ENCODE measurements around the gene VSX1. TPM values are rescaled to one million over a fixed set of nuclear protein-coding genes. Genes with fewer than 3 reads are reported as not detected.

Gene VSX1
- total and polyA plus RNA-seq, 2 of the 4 experiments (the other 2 are of a cell fraction): not detected

DNA sequence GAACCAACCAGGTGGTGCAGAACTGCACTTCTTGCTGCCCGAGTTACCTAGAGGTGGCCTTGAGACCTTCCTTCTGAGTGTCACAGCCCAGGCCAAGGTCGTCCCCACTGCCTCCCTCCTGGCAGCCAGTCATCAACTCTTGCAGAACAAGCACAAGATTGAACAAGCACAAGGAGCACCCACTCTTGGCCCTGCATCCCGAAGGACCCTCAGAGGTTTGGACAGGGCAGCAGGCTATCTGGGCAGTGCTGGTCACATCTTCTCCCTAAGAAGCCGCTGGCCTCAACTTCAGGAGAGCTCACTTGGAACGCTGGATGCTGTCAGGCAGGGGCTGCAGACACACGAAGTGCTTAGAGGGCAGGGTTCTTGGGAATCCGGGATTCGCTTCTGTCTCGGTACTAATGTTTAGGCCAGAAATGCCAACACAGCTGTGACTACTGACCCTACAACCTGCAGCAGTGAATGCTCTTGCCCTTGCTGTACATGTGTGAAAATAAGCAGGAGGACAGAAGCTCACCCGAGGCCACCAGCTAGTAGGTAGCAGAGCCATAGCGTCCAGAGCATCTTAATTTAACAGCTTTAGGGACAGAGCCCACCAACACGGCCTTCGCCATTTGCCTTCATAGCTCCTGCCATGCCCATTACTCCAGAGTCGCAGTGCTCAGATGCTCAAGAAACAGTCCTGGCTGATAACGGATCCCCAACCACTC lies 20.0 kb downstream of the VSX1 start:
- Histone ChIP-seq H4K20me1 (ENCODE audit: insufficient read depth, low read length) (no peaks in the 10 kb centered on the region; the same call in 1 of the 2 replicates), H4K91ac (ENCODE audit: insufficient read depth, low read depth, low read length) (no peak overlapping the region), H3K18ac (ENCODE audit: low read depth, low read length) (no peak overlapping the region), H4K8ac (ENCODE audit: low read depth in 2 of 2, low read length in 2 of 2) (no peak overlapping the region), H2AK9ac (replicated peaks; ENCODE audit: low read depth, low read length, poor library complexity) (no peak overlapping the region), H3K79me1 (ENCODE audit: low read depth in 1 of 2, low read length in 2 of 2) (no peaks in the 10 kb centered on the region), H3K27ac (ENCODE audit: insufficient read depth, low read length) (no peak overlapping the region), H2AK5ac (ENCODE audit: low read depth, low read length) (no peak overlapping the region), H4K5ac (ENCODE audit: low read depth, low read length) (no peak overlapping the region), H2BK5ac (ENCODE audit: low read depth, low read length, poor library complexity, severe bottlenecking) (no peak overlapping the region), H3K27me3 (ENCODE audit: control insufficient read depth, insufficient read depth, low read length) (peaks cover 75% of the 10 kb centered on the region), H3K56ac (ENCODE audit: extremely low read depth, insufficient read depth, low read length) (no peak overlapping the region), H2AFZ (replicated peaks; ENCODE audit: low read length, poor library complexity) (no peak overlapping the region), H3K36me3 (ENCODE audit: control insufficient read depth, insufficient read depth, low read length) (no peaks in the 10 kb centered on the region), H3K9ac (ENCODE audit: low read depth, low read length) (no peak overlapping the region), H3K4me2 (ENCODE audit: low read depth, low read length) (no peak overlapping the region), H2BK15ac (ENCODE audit: low read depth, low read length) (no peak overlapping the region), H3K4ac (ENCODE audit: low read depth, low read length) (no peak overlapping the region), H2BK120ac (ENCODE audit: low read depth, low read length) (no peak overlapping the region), H3K23ac (ENCODE audit: low read depth, low read length) (no peak overlapping the region), H3K9me3 (ENCODE audit: control insufficient read depth, insufficient read depth, low read length) (no peaks in the 10 kb centered on the region), H3K14ac (replicated peaks; ENCODE audit: low read depth, low read length) (no peak overlapping the region), H3K4me3 (ENCODE audit: insufficient read depth, low read depth, low read length) (no peak overlapping the region), H3K4me1 (ENCODE audit: control insufficient read depth, insufficient read depth, low read length) (peaks cover 3% of the 10 kb centered on the region; the same call in 1 of the 2 replicates), H3K9me1 (ENCODE audit: insufficient read depth, low read length) (0 out of 2 replicates have a peak, but pooled peaks cover 1% of the 10 kb centered on the region), H2BK20ac (ENCODE audit: low read depth, low read length) (no peak overlapping the region)
- no peak for DNase-seq
- intact Hi-C loops (cut with micrococcal nuclease) (no loop called here), dilution Hi-C loops (cut with HindIII; ENCODE audit: low sequenced_read_pairs, unreplicated experiment) (no loop called here), in situ Hi-C loops (cut with MboI; ENCODE audit: low sequenced_read_pairs) (loop anchor here (5.0 to 10.0 kb wide), 2 partner anchors 65 to 193 kb away; no protein-coding TSS in a partner anchor)
- CTCF ChIA-PET: interaction anchor here (1.0 to 1.7 kb wide), 2 partner anchors 67 to 68 kb away, joined by 4 to 5 read pairs; no protein-coding TSS in a partner anchor
- ATAC-seq (ENCODE audit: low read depth): no peak
- POLR2A ChIA-PET (ENCODE audit: unreplicated experiment): interaction anchor here (0.6 kb wide), 1 partner anchor 63 kb away, joined by 6 read pairs; no protein-coding TSS in a partner anchor
- WGBS, 2 experiments (ENCODE audit: extremely low coverage in 2 of 2, insufficient read length in 1 of 2): 46% methylated on average over 9 of the region's 15 CpGs; no CpG with 5 or more reads in 1 of the 2 experiments
- TF ChIP-seq RCOR1 (IDR thresholded peaks at IDR 0.05; ENCODE audit: insufficient replicate concordance, low read length) (no peak), RFX5 (IDR thresholded peaks at IDR 0.05; ENCODE audit: low read depth, low read length) (no peak), CHD1 (IDR thresholded peaks at IDR 0.05; ENCODE audit: low read depth, low read length) (no peak), RAD21 (IDR thresholded peaks at IDR 0.05; ENCODE audit: low read length) (no peak), NFE2L2 (IDR thresholded peaks at IDR 0.05; ENCODE audit: low read depth, low read length) (no peak), BHLHE40 (IDR thresholded peaks at IDR 0.05; ENCODE audit: low read depth, low read length) (no peak), CEBPB (IDR thresholded peaks at IDR 0.05; ENCODE audit: low read depth, low read length) (no peak), MAFK (IDR thresholded peaks at IDR 0.05; ENCODE audit: low read depth, low read length) (no peak), MXI1 (IDR thresholded peaks at IDR 0.05; ENCODE audit: borderline replicate concordance, low read depth, low read length) (no peak), SMC3 (IDR thresholded peaks at IDR 0.05; ENCODE audit: low read depth, low read length) (no peak), POLR2A (IDR thresholded peaks at IDR 0.05; ENCODE audit: low read depth, low read length) (no peak), MAZ (IDR thresholded peaks at IDR 0.05; ENCODE audit: borderline replicate concordance, low read depth, low read length) (no peak)
- TF ChIP-seq, protein P1, sequence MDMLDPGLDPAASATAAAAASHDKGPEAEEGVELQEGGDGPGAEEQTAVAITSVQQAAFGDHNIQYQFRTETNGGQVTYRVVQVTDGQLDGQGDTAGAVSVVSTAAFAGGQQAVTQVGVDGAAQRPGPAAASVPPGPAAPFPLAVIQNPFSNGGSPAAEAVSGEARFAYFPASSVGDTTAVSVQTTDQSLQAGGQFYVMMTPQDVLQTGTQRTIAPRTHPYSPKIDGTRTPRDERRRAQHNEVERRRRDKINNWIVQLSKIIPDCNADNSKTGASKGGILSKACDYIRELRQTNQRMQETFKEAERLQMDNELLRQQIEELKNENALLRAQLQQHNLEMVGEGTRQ (IDR thresholded peaks at IDR 0.05; ENCODE audit: low read depth, low read length): no peak
- TF ChIP-seq, protein P2, sequence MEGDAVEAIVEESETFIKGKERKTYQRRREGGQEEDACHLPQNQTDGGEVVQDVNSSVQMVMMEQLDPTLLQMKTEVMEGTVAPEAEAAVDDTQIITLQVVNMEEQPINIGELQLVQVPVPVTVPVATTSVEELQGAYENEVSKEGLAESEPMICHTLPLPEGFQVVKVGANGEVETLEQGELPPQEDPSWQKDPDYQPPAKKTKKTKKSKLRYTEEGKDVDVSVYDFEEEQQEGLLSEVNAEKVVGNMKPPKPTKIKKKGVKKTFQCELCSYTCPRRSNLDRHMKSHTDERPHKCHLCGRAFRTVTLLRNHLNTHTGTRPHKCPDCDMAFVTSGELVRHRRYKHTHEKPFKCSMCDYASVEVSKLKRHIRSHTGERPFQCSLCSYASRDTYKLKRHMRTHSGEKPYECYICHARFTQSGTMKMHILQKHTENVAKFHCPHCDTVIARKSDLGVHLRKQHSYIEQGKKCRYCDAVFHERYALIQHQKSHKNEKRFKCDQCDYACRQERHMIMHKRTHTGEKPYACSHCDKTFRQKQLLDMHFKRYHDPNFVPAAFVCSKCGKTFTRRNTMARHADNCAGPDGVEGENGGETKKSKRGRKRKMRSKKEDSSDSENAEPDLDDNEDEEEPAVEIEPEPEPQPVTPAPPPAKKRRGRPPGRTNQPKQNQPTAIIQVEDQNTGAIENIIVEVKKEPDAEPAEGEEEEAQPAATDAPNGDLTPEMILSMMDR (conservative IDR thresholded peaks at IDR 0.05; ENCODE audit: low read depth, low read length): no peak
- no TSS peak for BruUV-seq (replicated peaks)

Measured in IMR-90 (cell line).